H1 (cell line): ENCODE measurements around the gene DUSP3. TPM values are rescaled to one million over a fixed set of nuclear protein-coding genes. Genes with fewer than 3 reads are reported as not detected.

Source experiments
- CTCF ChIA-PET: fragments of 300-600 bp; sonication (Branson Sonifier 250); formaldehyde crosslinking; loops from one replicate; lab custom pipeline; 2021; ENCODE audit not compliant: partially characterized antibody; lab: Charles Lee
- POLR2A ChIA-PET: fragments of 300-600 bp; sonication (Branson Sonifier 250); formaldehyde crosslinking; loops from one replicate; lab custom pipeline; 2021; ENCODE audit warnings: inconsistent platforms; ENCODE audit not compliant: partially characterized antibody; lab: Charles Lee
- DNase-seq, 2 experiments: peaks; one replicate each; pipeline versions ENCODE4 v3.0.0 to v3.0.0-alpha.2; 2010 to 2022; ENCODE audit warnings: low spot score in 2 of 2, low read depth in 1 of 2, mixed read lengths in 1 of 2
- FAIRE-seq: peaks from 2 replicates; lab custom pipeline; 2011; peaks lifted over from hg19 to GRCh38; lab: Jason Lieb, UNC
- H2AFZ ChIP-seq: 2 replicates; pipeline ENCODE4 v1.8.1; 2012; ENCODE audit warnings: low read length, inconsistent platforms
- H2AK5ac ChIP-seq: 2 replicates; pipeline ENCODE4 v1.6.1; 2013; ENCODE audit warnings: low read depth, low read length
- H2BK120ac ChIP-seq: replicated peaks from 2 replicates; pipeline ENCODE3; 2013; ENCODE audit warnings: low read depth, low read length, inconsistent platforms
- H2BK12ac ChIP-seq: 2 replicates; pipeline ENCODE4 v1.6.1; 2013; ENCODE audit warnings: low read depth, low read length
- H2BK15ac ChIP-seq: 2 replicates; pipeline ENCODE4 v1.6.1; 2013; ENCODE audit warnings: low read length
- H2BK20ac ChIP-seq: 2 replicates; pipeline ENCODE4 v1.6.1; 2013; ENCODE audit warnings: low read length
- H2BK5ac ChIP-seq: 2 replicates; pipeline ENCODE4 v1.6.1; 2013; ENCODE audit warnings: low read depth, low read length
- H3K14ac ChIP-seq: 2 replicates; pipeline ENCODE4 v1.6.1; 2013; ENCODE audit warnings: inconsistent platforms; ENCODE audit not compliant: insufficient read length
- H3K18ac ChIP-seq: 2 replicates; pipeline ENCODE4 v1.6.1; 2013; ENCODE audit warnings: low read length; ENCODE audit errors: extremely low read depth
- H3K23ac ChIP-seq: 2 replicates; pipeline ENCODE4 v1.6.1; 2013; ENCODE audit warnings: inconsistent platforms; ENCODE audit not compliant: insufficient read length
- H3K23me2 ChIP-seq: 2 replicates; pipeline ENCODE4 v1.6.1; 2013; ENCODE audit warnings: low read depth, low read length
- H3K27ac ChIP-seq: 2 replicates; pipeline ENCODE4 v1.6.1; 2011; ENCODE audit warnings: low read depth, low read length, inconsistent platforms
- H3K27me3 ChIP-seq, 4 experiments: replicated peaks in 1 of 4; 1 replicate in 1 of 4; 2 replicates in 3 of 4; pipeline versions ENCODE4 v1.6.1 to v1.8.1; 2011 to 2013; ENCODE audit warnings: low read length in 3 of 4, mild to moderate bottlenecking in 3 of 4, inconsistent platforms in 2 of 4, mixed read lengths in 2 of 4, moderate library complexity in 1 of 4; ENCODE audit not compliant: control insufficient read depth in 3 of 4, insufficient read depth in 3 of 4; ENCODE audit errors: extremely low read depth in 1 of 4
- H3K36me3 ChIP-seq, 4 experiments: 2 replicates each; pipeline versions ENCODE4 v1.6.1 to v1.8.1; 2011 to 2013; ENCODE audit warnings: mild to moderate bottlenecking in 4 of 4, low read length in 3 of 4, moderate library complexity in 2 of 4, control low read depth in 1 of 4, inconsistent platforms in 1 of 4; ENCODE audit not compliant: insufficient read depth in 4 of 4, control insufficient read depth in 2 of 4
- H3K4ac ChIP-seq: replicated peaks from 2 replicates; pipeline ENCODE3; 2013; ENCODE audit warnings: low read length, low read depth, mixed read lengths, inconsistent platforms; ENCODE audit not compliant: insufficient read length
- H3K4me1 ChIP-seq, 4 experiments: replicated peaks in 1 of 4; 1 replicate in 1 of 4; 2 replicates in 3 of 4; pipeline versions ENCODE4 v1.6.1 to v1.8.1; 2011 to 2013; ENCODE audit warnings: low read length in 3 of 4, inconsistent platforms in 2 of 4, mixed read lengths in 1 of 4; ENCODE audit not compliant: insufficient read depth in 4 of 4, control insufficient read depth in 3 of 4
- H3K4me2 ChIP-seq, 2 experiments: 2 replicates each; pipeline versions ENCODE4 v1.6.1 to v1.8.1; 2011 to 2013; ENCODE audit warnings: low read depth in 2 of 2, low read length in 2 of 2, control low read depth in 1 of 2, inconsistent platforms in 1 of 2, mild to moderate bottlenecking in 1 of 2; ENCODE audit not compliant: insufficient read depth in 1 of 2
- H3K4me3 ChIP-seq, 4 experiments: fragments of 200-600, 300-600 bp in 1 of 4; sonication (generic), shearing (Covaris generic), sonication (Bioruptor Twin) in 1 of 4; 2 replicates each; pipeline versions ENCODE4 v1.5.1 to v1.8.1; 2011 to 2016; ENCODE audit warnings: low read length in 4 of 4, low read depth in 3 of 4, control low read depth in 2 of 4, inconsistent platforms in 2 of 4, mild to moderate bottlenecking in 2 of 4, mixed read lengths in 1 of 4, moderate library complexity in 1 of 4; ENCODE audit not compliant: insufficient read depth in 2 of 4; ENCODE audit errors: extremely low read depth in 1 of 4
- H3K56ac ChIP-seq: replicated peaks from 2 replicates; pipeline ENCODE3; 2013; ENCODE audit warnings: low read depth, mild to moderate bottlenecking, mixed read lengths, low read length, inconsistent platforms; ENCODE audit not compliant: insufficient read length
- H3K79me1 ChIP-seq: 2 replicates; pipeline ENCODE4 v1.6.1; 2013; ENCODE audit warnings: low read depth, low read length, control low read depth
- H3K79me2 ChIP-seq, 2 experiments: 2 replicates each; pipeline versions ENCODE4 v1.6.1 to v1.8.1; 2012 to 2013; ENCODE audit warnings: low read length in 2 of 2, mild to moderate bottlenecking in 2 of 2, inconsistent platforms in 1 of 2; ENCODE audit not compliant: insufficient read depth in 2 of 2, control insufficient read depth in 1 of 2
- H3K9ac ChIP-seq, 4 experiments: replicated peaks in 1 of 4; 1 replicate in 1 of 4; 2 replicates in 3 of 4; pipeline versions ENCODE4 v1.6.1 to v1.8.1; 2011 to 2013; ENCODE audit warnings: low read depth in 3 of 4, low read length in 3 of 4, control low read depth in 2 of 4, mild to moderate bottlenecking in 2 of 4, moderate library complexity in 2 of 4, inconsistent platforms in 1 of 4; ENCODE audit errors: extremely low read depth in 1 of 4
- H3K9me3 ChIP-seq, 2 experiments: 2 replicates each; pipeline versions ENCODE4 v1.6.1 to v1.8.1; 2012 to 2013; ENCODE audit warnings: mild to moderate bottlenecking in 2 of 2, moderate library complexity in 2 of 2, control low read depth in 1 of 2, inconsistent platforms in 1 of 2, low read depth in 1 of 2, low read length in 1 of 2, mixed read lengths in 1 of 2; ENCODE audit not compliant: insufficient read depth in 2 of 2
- H4K20me1 ChIP-seq, 2 experiments: replicated peaks in 1 of 2; 2 replicates each; pipeline versions ENCODE3 to v1.8.1; 2011 to 2013; ENCODE audit warnings: inconsistent platforms in 2 of 2, low read length in 2 of 2, mild to moderate bottlenecking in 1 of 2; ENCODE audit not compliant: insufficient read depth in 2 of 2, control insufficient read depth in 1 of 2
- H4K5ac ChIP-seq: 2 replicates; pipeline ENCODE4 v1.6.1; 2013; ENCODE audit warnings: low read length, low read depth, mixed read lengths, inconsistent platforms; ENCODE audit not compliant: insufficient read length
- H4K8ac ChIP-seq: 2 replicates; pipeline ENCODE4 v1.8.0; 2013; ENCODE audit warnings: mild to moderate bottlenecking, moderate library complexity, low read length, inconsistent platforms; ENCODE audit not compliant: insufficient read depth; ENCODE audit errors: extremely low read depth
- H4K91ac ChIP-seq: replicated peaks from 2 replicates; pipeline ENCODE3; 2013; ENCODE audit warnings: low read length, mixed read lengths, inconsistent platforms; ENCODE audit not compliant: insufficient read length
- EP300 ChIP-seq, 2 experiments: IDR thresholded peaks; 1 replicate in 1 of 2; 2 replicates in 1 of 2; pipeline ENCODE4 v1.6.1; 2011 to 2012; ENCODE audit warnings: low read depth in 2 of 2, low read length in 2 of 2, mild to moderate bottlenecking in 2 of 2, borderline replicate concordance in 1 of 2, inconsistent platforms in 1 of 2, moderate library complexity in 1 of 2
- PHF8 ChIP-seq: fragments of 200-600 bp; sonication (generic); conservative IDR thresholded peaks from 2 replicates; pipeline ENCODE4 v1.7.1; 2012; ENCODE audit warnings: low read depth, mild to moderate bottlenecking, inconsistent platforms, low read length, moderate library complexity
- POLR2A ChIP-seq, 2 experiments: IDR thresholded peaks; 1 replicate in 1 of 2; 2 replicates in 1 of 2; pipeline ENCODE4 v1.6.1; 2011; ENCODE audit warnings: low read depth in 2 of 2, low read length in 2 of 2, mild to moderate bottlenecking in 2 of 2; ENCODE audit errors: control extremely low read depth in 1 of 2
- RXRA ChIP-seq: IDR thresholded peaks from 2 replicates; pipeline ENCODE4 v1.6.1; 2011; ENCODE audit warnings: low read depth, mild to moderate bottlenecking, low read length, moderate library complexity; ENCODE audit not compliant: insufficient read depth
- SUZ12 ChIP-seq: fragments of 200-600 bp; sonication (generic); IDR thresholded peaks from 2 replicates; pipeline ENCODE4 v1.6.1; 2012; ENCODE audit warnings: mild to moderate bottlenecking, inconsistent platforms, low read length, moderate library complexity, mixed read lengths
- WGBS, 2 experiments: shearing (Covaris generic) in 1 of 2; methylation state at CpG; one replicate each; pipeline versions ENCODE4 v1.1.6 to v1.1.7; 2013 to 2015; ENCODE audit warnings: low lambda C conversion rate in 2 of 2, mixed read lengths in 2 of 2, inconsistent platforms in 1 of 2, low coverage in 1 of 2, missing lambda C conversion rate in 1 of 2; ENCODE audit not compliant: insufficient replicate concordance in 2 of 2, insufficient coverage in 1 of 2, insufficient read length in 1 of 2; ENCODE audit errors: extremely low coverage in 1 of 2, missing lambda C conversion rate in 1 of 2; 5-methylcytosine and 5-hydroxymethylcytosine counted together
- polyA plus RNA-seq, 7 experiments: library from polyadenylated mRNA; depleted of rRNA in 3 of 7; stranded (reverse) in 5 of 7; unstranded in 2 of 7; fragments of >200 nt in 5 of 7; fragments of 200-250 nt in 2 of 7; gene quantifications; 1 replicate in 5 of 7; 2 replicates in 1 of 7; 4 replicates in 1 of 7; pipeline versions ENCODE4 v1.2.1 to v1.2.3, GENCODE V29; 2011 to 2013; ENCODE audit warnings: missing spikeins in 2 of 7, mixed read lengths in 2 of 7
- total RNA-seq: library from RNA; stranded (reverse); fragmentation: NEBNext Ultra II Directional; extraction: Animal tissue kit (Norgen Biotek cat#: 25700); gene quantifications from 2 replicates; pipeline ENCODE4 v1.2.1, GENCODE V29; 2021
- TF ChIP-seq, protein P1 (sequence below): IDR thresholded peaks from 2 replicates; pipeline ENCODE4 v1.6.1; 2012; ENCODE audit warnings: inconsistent platforms

The DUSP3 gene
- total and polyA plus RNA-seq, 2 of the 8 experiments (the other 6 are each of a cell fraction or from before 2014, with no cell fraction given): 15.1 to 21.2 TPM

DNA sequence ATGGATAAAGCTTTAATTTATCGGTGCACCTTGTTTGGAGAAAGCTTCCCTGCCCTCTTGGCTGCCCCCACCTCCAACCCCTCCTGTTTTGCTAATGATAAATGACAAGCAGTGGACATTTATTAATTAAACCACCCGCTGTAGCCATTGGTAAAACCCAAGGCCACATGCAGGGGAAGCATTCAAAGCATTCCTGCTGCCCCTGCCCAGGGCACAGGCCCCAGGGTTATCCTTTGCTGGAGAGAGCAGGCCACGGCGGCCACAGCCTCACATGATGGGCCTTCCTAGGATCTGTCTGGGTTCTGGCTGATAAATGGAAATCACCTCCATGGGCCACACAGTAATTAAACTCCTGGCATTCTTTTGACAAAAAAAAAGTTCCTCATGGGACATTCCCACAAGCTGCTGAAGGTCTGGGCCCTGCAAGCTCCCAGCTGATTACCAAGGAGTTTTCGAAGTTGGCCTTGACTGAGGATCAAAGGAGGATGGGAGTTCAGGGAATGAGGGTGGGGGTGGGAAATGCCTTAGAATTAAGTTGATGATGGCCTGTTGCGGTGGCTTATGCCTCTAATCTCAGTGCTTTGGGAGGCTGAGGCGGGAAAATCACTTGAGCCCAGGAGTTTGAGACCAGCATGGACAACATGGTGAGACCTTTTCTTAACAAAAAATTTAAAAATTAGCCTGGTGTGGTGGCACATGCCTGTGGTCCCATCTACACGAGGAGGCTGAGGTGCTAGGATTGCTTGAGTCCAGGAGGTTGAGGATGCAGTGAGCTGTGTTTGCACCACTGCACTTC is 55.7 kb downstream of the DUSP3 start:
- peak overlapping the region; percentile 71; the same call in 1 of the 2 replicates for H2BK12ac ChIP-seq
- H3K18ac ChIP-seq: no peak overlapping the region; the same call in 1 of the 2 replicates
- H3K23me2 ChIP-seq: peaks cover 5% of the 10 kb centered on the region; the same call in 1 of the 2 replicates
- CTCF ChIA-PET: interaction anchor here (0.9 to 4.3 kb wide), 5 partner anchors 27 to 158 kb away, joined by 3 to 32 read pairs (median 4); partner anchors contain the start of gene SOST
- H2BK5ac ChIP-seq: no peak overlapping the region; the same call in 1 of the 2 replicates
- H3K14ac ChIP-seq: no peak overlapping the region
- no peaks in the 10 kb centered on the region for H4K20me1 ChIP-seq
- no peak for FAIRE-seq
- H3K4me2 ChIP-seq: no peak overlapping the region
- no peak overlapping the region for H4K8ac ChIP-seq
- H3K9ac ChIP-seq: no peak overlapping the region
- TF ChIP-seq PHF8: no peak
- TF ChIP-seq, protein P1, sequence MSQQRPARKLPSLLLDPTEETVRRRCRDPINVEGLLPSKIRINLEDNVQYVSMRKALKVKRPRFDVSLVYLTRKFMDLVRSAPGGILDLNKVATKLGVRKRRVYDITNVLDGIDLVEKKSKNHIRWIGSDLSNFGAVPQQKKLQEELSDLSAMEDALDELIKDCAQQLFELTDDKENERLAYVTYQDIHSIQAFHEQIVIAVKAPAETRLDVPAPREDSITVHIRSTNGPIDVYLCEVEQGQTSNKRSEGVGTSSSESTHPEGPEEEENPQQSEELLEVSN: peak; percentile 57; the same call in 1 of the 2 replicates
- no peak for TF ChIP-seq POLR2A (IDR thresholded peaks at IDR 0.05; ENCODE audit: control extremely low read depth in 1 of 2, low read depth in 2 of 2, low read length in 2 of 2)
- no peak for TF ChIP-seq RXRA
- no peak for TF ChIP-seq EP300 (IDR thresholded peaks at IDR 0.05; ENCODE audit: borderline replicate concordance in 1 of 2, low read depth in 2 of 2, low read length in 2 of 2)
- TF ChIP-seq SUZ12: no peak
- TF ChIP-seq, all 59 proteins: peak for 1
- Histone ChIP-seq H3K4me1 (peaks cover 0 to 3% (median 1%) of the 10 kb centered on the region in 4 experiments; a peak in 3 of 7 replicates), H3K9me3 (no peaks in the 10 kb centered on the region), H3K79me2 (no peaks in the 10 kb centered on the region), H3K79me1 (no peaks in the 10 kb centered on the region), H2BK15ac (peak overlapping the region; percentile 93), H3K56ac (no peak overlapping the region), H4K5ac (no peak overlapping the region), H2AFZ (no peak overlapping the region), H3K36me3 (no peaks in the 10 kb centered on the region), H3K4ac (no peak overlapping the region), H3K27ac (no peak overlapping the region), H3K23ac (no peak overlapping the region), H3K4me3 (no peak overlapping the region), H2BK20ac (peak overlapping the region; percentile 76; the same call in 1 of the 2 replicates), H4K91ac (no peak overlapping the region), H3K27me3 (no peaks in the 10 kb centered on the region), H2BK120ac (no peak overlapping the region), H2AK5ac (no peak overlapping the region)
- POLR2A ChIA-PET: interaction anchor here (1.7 to 2.0 kb wide), 2 partner anchors 9 to 37 kb away, joined by 3 to 5 read pairs; no protein-coding TSS in a partner anchor
- DNase-seq: no peak
- 77% methylated on average over 8 of the region's 8 CpGs; no CpG with 5 or more reads in 1 of the 2 experiments for WGBS, 2 experiments
